ENCODE measurements around the gene GPR32.
"Not testable (repeated sequence)": the region's sequence is repeated elsewhere in the genome, so short reads cannot be mapped to it uniquely, and the experiment has no call there.

Gene GPR32

DNA sequence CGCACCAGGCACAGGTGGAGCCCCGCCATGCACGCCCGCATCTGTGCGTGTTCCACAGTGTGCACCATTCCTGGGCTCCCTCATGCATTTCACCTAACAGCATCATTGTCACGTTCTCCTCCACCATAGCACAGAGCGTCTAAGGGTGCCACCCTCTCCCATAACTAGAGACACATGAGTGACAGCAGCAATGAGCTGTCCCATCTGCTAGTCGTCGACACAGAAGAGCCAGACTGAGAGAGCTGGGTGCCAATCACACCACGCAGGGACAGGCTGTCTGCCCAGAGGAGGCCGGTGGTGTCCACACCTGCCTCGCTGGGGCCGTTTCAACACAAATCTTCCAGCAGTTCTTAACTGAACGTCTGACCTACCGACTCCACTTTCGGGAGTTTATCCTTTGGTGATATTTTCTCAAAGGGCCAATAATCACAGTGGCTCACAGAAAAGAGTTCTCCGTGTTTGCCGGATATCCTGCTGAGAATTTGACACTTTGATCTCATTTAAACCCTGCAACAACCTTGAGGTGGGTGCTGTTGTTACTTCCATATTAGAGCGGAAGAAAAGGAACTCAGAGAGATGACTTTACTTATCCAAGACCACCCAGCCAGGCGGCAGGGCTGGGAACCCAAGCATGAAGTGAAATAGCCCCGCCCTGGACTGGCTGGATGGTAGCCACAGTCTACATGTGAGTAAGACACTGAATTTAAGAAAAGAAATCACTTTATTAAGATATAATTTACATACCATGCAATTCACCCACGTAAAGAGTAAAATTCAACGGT, 30.9 kb upstream of the GPR32 start:
- Mint-ChIP-seq H3K4me3 (no peak overlapping the region), H3K27me3 (ENCODE audit: low read depth) (peaks cover 12% of the 10 kb centered on the region), H3K27ac (no peak overlapping the region), H3K4me1 (ENCODE audit: low read depth) (no peaks in the 10 kb centered on the region), H3K9me3 (no peaks in the 10 kb centered on the region), H3K36me3 (ENCODE audit: low read depth) (no peaks in the 10 kb centered on the region)

DNA sequence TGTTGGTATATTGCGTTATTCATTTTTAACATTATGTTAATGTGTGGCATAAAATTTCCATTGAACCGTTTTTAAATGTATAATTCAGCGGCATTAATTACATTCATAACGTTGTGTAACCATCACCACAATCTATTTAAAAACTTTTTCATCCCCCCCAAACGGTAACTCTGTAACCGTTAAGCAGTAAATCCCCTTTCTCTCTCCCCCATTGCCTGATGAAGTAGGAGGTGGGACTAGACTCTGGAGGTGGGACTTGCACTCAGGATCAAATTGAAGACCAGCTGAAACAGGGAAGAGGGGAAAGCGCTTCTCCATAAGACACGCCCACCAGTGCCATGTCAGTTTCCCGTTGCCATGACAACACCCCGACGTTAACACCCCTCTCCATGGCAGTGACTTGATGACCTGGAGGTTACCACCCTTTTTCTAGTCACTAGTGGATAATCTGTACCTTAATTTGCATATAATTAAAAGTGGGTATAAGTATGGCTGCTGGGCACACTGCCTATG, 30.3 kb upstream of the GPR32 start:
- Mint-ChIP-seq H3K27ac (no peak overlapping the region), H3K9me3 (no peaks in the 10 kb centered on the region), H3K36me3 (ENCODE audit: low read depth) (no peaks in the 10 kb centered on the region), H3K27me3 (ENCODE audit: low read depth) (peaks cover 12% of the 10 kb centered on the region), H3K4me3 (no peak overlapping the region), H3K4me1 (ENCODE audit: low read depth) (no peaks in the 10 kb centered on the region)

DNA sequence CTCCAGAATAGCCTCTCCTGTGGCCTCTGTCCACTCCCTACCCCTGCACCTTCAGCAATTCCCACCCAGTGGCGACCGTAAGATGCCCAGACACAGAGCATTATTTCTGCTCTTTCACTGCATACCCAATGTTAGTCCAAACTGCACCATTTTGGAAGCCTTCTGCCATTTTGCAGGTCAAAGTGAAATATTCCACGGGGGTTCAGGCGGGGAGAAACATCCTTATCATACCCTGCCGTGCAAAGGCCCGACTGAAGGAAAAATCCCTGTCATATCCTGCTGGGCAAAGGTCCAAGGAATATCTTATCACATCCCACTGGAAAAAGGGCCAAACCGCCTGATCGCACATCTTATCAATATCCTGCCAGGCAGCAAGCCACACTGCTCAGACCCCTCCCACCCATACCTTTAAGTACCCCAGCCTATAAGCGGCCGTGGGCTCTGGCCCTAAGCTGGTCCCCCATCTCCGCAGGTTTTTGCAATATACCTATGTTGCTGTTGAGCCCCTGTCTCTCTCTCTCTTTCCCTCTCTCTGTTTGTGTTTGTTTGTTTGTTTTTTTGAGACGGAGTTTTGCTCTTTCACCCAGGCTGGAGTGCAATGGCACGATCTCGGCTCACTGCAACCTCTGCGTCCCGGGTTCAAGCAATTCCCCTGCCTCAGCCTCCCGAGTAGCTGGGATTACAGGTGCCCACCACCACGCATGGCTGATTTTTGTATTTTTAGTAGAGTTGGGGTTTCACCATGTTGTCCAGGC, 28.9 kb upstream of the GPR32 start:
- Mint-ChIP-seq H3K4me1 (ENCODE audit: low read depth) (no peaks in the 10 kb centered on the region), H3K27me3 (ENCODE audit: low read depth) (peaks cover 9% of the 10 kb centered on the region), H3K27ac (no peak overlapping the region), H3K4me3 (no peak overlapping the region), H3K9me3 (no peaks in the 10 kb centered on the region), H3K36me3 (ENCODE audit: low read depth) (no peaks in the 10 kb centered on the region)

DNA sequence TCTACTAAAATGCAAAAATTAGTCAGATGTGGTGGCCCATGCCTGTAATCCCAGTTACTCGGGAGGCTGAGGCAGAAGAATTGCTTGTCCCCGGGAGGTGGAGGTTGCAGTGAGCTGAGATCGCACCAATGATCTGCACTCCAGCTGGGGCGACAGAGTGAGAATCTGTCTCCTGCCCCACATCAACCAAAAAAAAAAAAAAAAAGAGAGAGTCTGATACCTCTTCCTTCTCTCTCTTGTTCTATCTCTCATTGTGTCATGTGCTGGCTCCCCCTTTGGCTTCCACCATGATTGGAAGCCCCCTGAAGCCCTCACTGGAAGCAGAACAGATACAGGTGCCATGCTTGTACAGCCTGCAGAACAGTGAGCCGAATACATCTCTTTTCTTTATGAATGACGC, 26.7 kb upstream of the GPR32 start:
- no peaks in the 10 kb centered on the region for H3K36me3 Mint-ChIP-seq (ENCODE audit: low read depth)
- H3K27ac Mint-ChIP-seq: no peak overlapping the region
- H3K4me1 Mint-ChIP-seq (ENCODE audit: low read depth): no peaks in the 10 kb centered on the region
- no peaks in the 10 kb centered on the region for H3K9me3 Mint-ChIP-seq
- H3K27me3 Mint-ChIP-seq (ENCODE audit: low read depth): peaks cover 7% of the 10 kb centered on the region
- no peak overlapping the region for H3K4me3 Mint-ChIP-seq

DNA sequence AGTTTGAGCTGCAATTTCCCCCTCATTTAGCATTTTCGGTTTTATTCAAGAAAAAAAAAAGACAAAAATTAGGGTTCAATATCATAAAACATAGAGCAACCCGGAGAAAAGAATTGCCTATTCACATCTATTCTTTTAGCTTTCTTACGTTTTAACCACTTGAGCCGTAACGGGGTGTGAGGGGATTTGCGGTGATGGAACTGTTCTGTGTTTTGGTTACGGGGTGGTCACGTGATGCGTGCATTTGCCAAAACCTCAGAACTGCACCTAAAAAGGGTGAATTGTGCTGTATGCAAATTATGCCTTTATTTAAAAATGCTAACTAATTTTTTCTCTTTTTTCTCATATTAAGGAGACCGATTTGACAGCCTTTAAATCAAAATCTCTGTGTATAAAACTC, 25.0 kb upstream of the GPR32 start:
- Mint-ChIP-seq H3K27ac (no peak overlapping the region), H3K9me3 (no peaks in the 10 kb centered on the region), H3K36me3 (ENCODE audit: low read depth) (no peaks in the 10 kb centered on the region), H3K4me1 (ENCODE audit: low read depth) (no peaks in the 10 kb centered on the region), H3K4me3 (no peak overlapping the region), H3K27me3 (ENCODE audit: low read depth) (no peaks in the 10 kb centered on the region)

DNA sequence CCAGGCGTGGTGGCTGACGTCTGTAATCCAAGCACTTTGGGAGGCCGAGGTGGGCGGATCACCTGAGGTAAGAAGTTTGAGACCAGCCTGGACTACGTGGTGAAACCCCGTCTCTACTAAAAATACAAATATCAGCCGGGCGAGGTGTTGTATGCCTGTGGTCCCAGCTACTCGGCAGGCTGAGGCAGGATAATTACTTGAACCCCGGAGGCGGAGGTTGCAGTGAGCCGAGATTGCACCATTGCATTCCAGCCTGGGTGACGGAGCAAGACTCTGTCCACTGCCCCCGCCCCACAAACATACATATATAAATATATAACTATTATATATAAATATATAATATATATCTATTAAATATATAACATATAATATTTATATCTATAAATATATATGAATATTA, 23.1 kb upstream of the GPR32 start:
- H3K4me3 Mint-ChIP-seq; H3K27ac Mint-ChIP-seq; H3K9me3 Mint-ChIP-seq; H3K36me3 Mint-ChIP-seq (ENCODE audit: low read depth); H3K27me3 Mint-ChIP-seq (ENCODE audit: low read depth); H3K4me1 Mint-ChIP-seq (ENCODE audit: low read depth): not testable (repeated sequence)

DNA sequence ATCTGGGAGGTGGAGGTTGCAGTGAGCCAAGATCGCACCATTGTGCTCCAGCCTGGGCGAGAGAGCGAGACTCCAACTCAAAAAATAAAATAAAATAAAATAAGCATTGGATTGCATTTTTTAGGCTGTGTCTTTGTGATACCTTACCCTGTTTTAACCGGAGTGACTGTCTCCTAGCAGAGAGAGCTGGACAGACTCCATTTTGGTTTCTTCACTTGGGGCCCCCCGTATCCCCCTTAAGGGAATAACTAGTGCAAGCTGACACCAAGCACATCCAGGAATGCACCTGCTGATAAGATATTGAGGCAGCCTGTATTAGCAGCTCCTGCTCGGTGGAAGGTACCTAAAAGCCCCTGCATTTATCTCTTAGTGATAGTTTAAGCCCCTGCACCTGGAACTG, 20.8 kb upstream of the GPR32 start:
- no peaks in the 10 kb centered on the region for H3K9me3 Mint-ChIP-seq
- no peak overlapping the region for H3K27ac Mint-ChIP-seq
- H3K36me3 Mint-ChIP-seq (ENCODE audit: low read depth): no peaks in the 10 kb centered on the region
- peaks cover 3% of the 10 kb centered on the region for H3K27me3 Mint-ChIP-seq (ENCODE audit: low read depth)
- H3K4me3 Mint-ChIP-seq: no peak overlapping the region
- no peaks in the 10 kb centered on the region for H3K4me1 Mint-ChIP-seq (ENCODE audit: low read depth)

DNA sequence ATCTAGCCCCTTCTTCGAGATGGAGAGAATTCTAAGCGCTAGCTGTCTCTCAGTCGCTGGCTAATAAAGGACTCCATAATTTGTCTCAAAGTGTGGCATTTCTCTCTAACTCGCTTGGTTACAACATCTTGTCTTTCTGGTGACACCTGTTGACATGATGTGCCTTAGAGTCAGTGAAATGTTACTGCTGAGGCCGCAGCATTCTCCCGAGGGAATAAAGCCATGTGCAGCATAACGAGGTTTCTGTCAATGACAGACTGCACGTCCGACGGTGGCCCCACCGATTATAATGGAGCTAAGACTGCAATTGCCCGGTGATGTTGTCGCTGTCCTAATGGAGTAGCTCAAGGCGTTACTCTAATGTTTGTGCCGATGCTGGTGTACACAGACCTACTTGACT, 20.3 kb upstream of the GPR32 start:
- Mint-ChIP-seq H3K27ac (no peak overlapping the region), H3K4me1 (ENCODE audit: low read depth) (no peaks in the 10 kb centered on the region), H3K27me3 (ENCODE audit: low read depth) (peaks cover 3% of the 10 kb centered on the region), H3K4me3 (no peak overlapping the region), H3K36me3 (ENCODE audit: low read depth) (no peaks in the 10 kb centered on the region), H3K9me3 (no peaks in the 10 kb centered on the region)

DNA sequence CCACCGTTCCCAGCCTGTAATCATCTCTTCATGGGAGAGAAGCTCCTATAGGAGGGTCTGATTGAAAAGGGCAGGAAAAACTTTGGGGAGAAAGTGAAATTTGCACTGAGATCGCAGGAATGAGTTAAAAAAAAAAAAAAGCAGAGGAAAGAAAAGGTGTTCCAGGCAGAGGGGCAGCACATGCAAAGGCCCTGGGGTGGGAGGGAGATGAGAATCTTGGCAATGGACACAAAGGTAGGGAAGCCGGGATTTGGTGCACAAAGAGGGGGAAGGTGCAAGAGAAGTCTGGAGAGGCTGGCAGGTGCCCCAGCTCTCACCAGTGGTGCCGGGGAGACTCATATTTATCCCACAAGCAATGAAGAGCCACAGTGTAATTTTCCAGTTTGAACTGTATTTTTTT, 16.4 kb upstream of the GPR32 start:
- peaks cover 3% of the 10 kb centered on the region for H3K27me3 Mint-ChIP-seq (ENCODE audit: low read depth)
- H3K4me3 Mint-ChIP-seq: no peak overlapping the region
- H3K9me3 Mint-ChIP-seq: no peaks in the 10 kb centered on the region
- H3K4me1 Mint-ChIP-seq (ENCODE audit: low read depth): no peaks in the 10 kb centered on the region
- H3K36me3 Mint-ChIP-seq (ENCODE audit: low read depth): no peaks in the 10 kb centered on the region
- no peak overlapping the region for H3K27ac Mint-ChIP-seq

DNA sequence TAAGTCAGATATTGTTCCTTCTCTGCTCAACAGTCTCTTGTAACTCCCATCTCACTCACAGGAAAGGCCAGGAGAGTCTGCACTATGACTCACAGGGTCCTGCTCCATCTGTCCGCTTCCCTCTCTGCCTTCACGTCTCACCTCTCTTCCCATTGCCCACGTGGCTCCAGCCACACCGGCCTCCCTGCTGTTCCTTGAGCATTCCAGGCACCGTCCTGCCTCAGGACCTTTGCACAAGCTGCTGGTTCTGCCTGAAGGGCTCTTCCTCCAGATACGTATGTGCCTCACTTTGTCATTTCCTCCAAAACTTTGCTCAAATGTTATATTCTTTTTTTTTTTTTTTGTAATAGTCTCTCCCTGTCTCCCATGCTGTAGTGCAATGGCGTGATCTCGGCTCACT, 14.0 kb upstream of the GPR32 start:
- not testable (repeated sequence) for H3K27ac Mint-ChIP-seq; H3K4me1 Mint-ChIP-seq (ENCODE audit: low read depth); H3K27me3 Mint-ChIP-seq (ENCODE audit: low read depth); H3K4me3 Mint-ChIP-seq; H3K9me3 Mint-ChIP-seq; H3K36me3 Mint-ChIP-seq (ENCODE audit: low read depth)

DNA sequence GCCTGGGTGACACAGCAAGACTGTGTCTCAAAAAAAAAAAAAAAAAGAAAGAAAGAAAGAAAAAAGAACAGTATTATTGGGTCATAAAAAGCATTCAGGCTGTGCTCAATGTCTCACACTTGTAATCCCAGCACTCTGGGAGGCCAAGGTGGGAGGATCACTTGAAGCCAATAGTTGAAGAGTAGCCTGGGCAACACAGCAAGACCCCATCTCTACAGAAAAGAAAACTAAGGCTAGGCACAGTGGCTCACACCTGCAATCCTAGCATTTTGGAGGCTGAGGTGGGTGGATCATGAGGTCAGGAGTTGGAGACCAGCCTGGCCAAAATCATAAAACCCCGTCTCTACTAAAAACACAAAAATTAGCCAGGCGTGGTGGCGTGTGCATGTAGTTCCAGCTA, 12.6 kb upstream of the GPR32 start:
- not testable (repeated sequence) for H3K4me1 Mint-ChIP-seq (ENCODE audit: low read depth); H3K4me3 Mint-ChIP-seq; H3K9me3 Mint-ChIP-seq; H3K27ac Mint-ChIP-seq; H3K27me3 Mint-ChIP-seq (ENCODE audit: low read depth); H3K36me3 Mint-ChIP-seq (ENCODE audit: low read depth)

DNA sequence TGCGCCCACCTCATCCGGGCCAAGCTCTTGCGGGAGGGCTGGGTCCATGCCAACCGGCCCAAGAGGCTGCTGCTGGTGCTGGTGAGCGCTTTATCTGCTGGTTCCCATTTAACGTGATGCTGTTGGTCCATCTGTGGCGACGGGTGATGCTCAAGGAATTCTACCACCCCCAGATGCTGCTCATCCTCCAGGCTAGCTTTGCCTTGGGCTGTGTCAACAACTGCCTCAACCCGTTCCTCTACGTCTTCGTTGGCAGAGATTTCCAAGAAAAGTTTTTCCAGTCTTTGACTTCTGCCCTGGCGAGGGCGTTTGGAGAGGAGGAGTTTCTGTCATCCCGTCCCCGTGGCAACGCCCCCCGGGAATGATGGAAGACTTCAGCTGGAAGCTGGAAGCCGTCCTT, 11.2 kb upstream of the GPR32 start:
- not testable (repeated sequence) for H3K36me3 Mint-ChIP-seq (ENCODE audit: low read depth); H3K9me3 Mint-ChIP-seq; H3K27me3 Mint-ChIP-seq (ENCODE audit: low read depth); H3K27ac Mint-ChIP-seq; H3K4me3 Mint-ChIP-seq; H3K4me1 Mint-ChIP-seq (ENCODE audit: low read depth)

DNA sequence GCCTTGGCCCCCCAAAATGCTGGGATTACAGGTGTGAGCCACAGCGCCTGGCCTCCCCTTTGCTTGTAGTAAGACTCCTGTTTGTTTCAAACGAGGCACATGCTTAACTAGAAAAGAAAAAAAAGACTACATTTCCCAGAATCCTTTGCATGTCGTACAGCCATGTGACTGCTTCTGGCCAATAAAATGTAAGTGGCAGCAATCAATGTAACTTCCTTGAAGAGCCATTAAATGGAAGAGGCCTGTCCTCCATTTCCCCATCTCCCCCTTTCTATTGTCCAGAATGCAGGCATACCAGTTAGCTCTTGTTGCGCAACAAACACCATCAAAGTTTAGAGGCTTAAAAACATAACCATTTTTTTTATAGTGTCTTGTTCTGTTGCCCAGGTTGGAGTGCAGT, 10.4 kb upstream of the GPR32 start:
- H3K27me3 Mint-ChIP-seq (ENCODE audit: low read depth): no peaks in the 10 kb centered on the region
- no peak overlapping the region for H3K4me3 Mint-ChIP-seq
- no peaks in the 10 kb centered on the region for H3K9me3 Mint-ChIP-seq
- no peaks in the 10 kb centered on the region for H3K36me3 Mint-ChIP-seq (ENCODE audit: low read depth)
- no peaks in the 10 kb centered on the region for H3K4me1 Mint-ChIP-seq (ENCODE audit: low read depth)
- H3K27ac Mint-ChIP-seq: no peak overlapping the region

DNA sequence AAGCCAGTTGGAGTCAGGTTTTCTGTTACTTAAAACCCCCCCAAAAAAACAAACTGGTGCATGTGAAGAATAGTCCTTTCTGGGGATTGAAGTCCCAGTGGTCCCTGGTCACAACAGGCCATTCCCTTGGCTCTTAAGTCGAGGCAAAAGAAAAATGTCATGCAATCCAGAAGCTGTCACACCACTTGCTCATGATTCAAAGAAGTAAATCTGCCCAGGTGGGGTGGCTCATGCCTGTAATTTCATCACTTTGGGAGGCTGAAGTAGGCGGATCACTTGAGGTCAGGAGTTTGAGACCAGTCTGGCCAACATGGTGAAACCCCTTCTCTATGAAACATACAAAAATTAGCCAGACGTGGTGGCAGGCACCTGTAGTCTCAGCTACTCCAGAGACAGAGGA, 8.8 kb upstream of the GPR32 start:
- H3K27ac Mint-ChIP-seq; H3K4me3 Mint-ChIP-seq; H3K36me3 Mint-ChIP-seq (ENCODE audit: low read depth); H3K27me3 Mint-ChIP-seq (ENCODE audit: low read depth); H3K9me3 Mint-ChIP-seq; H3K4me1 Mint-ChIP-seq (ENCODE audit: low read depth): not testable (repeated sequence)

DNA sequence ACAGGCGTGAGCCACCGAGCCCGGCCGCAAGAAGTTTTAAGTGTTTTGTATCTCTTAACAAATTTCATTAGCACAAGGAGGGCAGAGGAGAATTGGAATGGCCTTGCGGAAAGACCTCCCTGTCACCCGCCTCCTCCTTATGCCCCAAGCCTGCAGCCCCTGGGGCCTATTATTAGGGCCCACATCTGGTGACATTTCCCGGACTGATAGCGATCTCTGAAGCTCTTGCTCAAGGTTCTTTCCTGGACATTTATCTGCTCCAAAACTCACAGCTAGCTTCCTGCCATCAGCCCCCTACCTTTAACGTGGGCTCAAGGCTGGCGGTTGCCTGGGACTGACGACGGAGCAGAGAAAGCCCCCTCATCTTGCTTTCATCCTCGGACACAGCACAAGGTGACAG, 6.7 kb upstream of the GPR32 start:
- H3K4me1 Mint-ChIP-seq (ENCODE audit: low read depth); H3K4me3 Mint-ChIP-seq; H3K27ac Mint-ChIP-seq; H3K36me3 Mint-ChIP-seq (ENCODE audit: low read depth); H3K9me3 Mint-ChIP-seq; H3K27me3 Mint-ChIP-seq (ENCODE audit: low read depth): not testable (repeated sequence)

Measured in T-helper 1 cell treated with Interleukin-12 subunit alpha and Interleukin-12 subunit beta and Interleukin-4 antibody, amounts not matched to agents 30 μg/mL and 1 μg/mL, for 36 hours (primary cell).